ENCODE data around the gene STN1.

DNA sequence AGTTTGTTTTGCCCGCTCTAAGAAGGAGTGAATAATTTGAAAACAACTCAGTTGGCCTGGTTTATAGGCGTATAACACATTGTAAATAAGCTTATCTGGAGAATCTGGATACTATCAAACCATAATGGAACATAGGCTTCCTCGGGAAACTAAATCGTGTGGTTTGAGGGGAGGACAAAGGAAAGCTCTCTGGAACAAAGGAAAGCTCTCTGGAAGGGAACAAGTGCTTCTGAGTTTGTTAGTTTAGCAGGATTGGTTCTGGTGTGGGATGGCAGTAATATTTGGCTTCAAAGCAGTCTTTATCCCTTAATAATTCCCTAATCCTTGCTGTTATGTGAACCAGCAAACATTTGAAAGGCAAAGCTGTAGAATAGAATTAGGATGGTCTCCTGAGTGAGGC, 34.0 kb upstream of the STN1 start:
- TF ChIP-seq, protein P1, sequence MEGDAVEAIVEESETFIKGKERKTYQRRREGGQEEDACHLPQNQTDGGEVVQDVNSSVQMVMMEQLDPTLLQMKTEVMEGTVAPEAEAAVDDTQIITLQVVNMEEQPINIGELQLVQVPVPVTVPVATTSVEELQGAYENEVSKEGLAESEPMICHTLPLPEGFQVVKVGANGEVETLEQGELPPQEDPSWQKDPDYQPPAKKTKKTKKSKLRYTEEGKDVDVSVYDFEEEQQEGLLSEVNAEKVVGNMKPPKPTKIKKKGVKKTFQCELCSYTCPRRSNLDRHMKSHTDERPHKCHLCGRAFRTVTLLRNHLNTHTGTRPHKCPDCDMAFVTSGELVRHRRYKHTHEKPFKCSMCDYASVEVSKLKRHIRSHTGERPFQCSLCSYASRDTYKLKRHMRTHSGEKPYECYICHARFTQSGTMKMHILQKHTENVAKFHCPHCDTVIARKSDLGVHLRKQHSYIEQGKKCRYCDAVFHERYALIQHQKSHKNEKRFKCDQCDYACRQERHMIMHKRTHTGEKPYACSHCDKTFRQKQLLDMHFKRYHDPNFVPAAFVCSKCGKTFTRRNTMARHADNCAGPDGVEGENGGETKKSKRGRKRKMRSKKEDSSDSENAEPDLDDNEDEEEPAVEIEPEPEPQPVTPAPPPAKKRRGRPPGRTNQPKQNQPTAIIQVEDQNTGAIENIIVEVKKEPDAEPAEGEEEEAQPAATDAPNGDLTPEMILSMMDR (IDR thresholded peaks at IDR 0.05; ENCODE audit: insufficient read depth, low read depth, low read length), result no peak
- TF ChIP-seq EZH2 (IDR thresholded peaks at IDR 0.05; ENCODE audit: insufficient read depth, low read length), result no peak

Data from astrocyte (in vitro differentiated cells and primary cell).